K562 (cell line): ENCODE measurements around the gene PTPMT1. TPM values are rescaled to one million over a fixed set of nuclear protein-coding genes. Genes with fewer than 3 reads are reported as not detected.

Experiments used
- ARID2 ChIP-seq: fragments of 450-650 bp; IDR thresholded peaks from 2 replicates; pipeline ENCODE4 v1.6.1; 2017; ENCODE audit warnings: antibody characterized with exemption, mild to moderate bottlenecking
- CGGBP1 ChIP-seq: fragments of 250-450 bp; sonication (Bioruptor Pico); IDR thresholded peaks from 2 replicates; pipeline ENCODE4 v1.9.0; 2021; ENCODE audit warnings: mild to moderate bottlenecking
- CTBP1 ChIP-seq: fragments of 450-650 bp; IDR thresholded peaks from 2 replicates; pipeline ENCODE4 v1.6.1; 2016; ENCODE audit warnings: borderline replicate concordance
- DIDO1 ChIP-seq: fragments of 450-650 bp; IDR thresholded peaks from 2 replicates; pipeline ENCODE4 v1.6.1; 2016; ENCODE audit warnings: low read depth, missing biosample characterization, missing genetic modification characterization
- ETV5 ChIP-seq: sonication (generic); formaldehyde crosslinking; IDR thresholded peaks from 2 replicates; pipeline ENCODE4 v1.4.0; 2020; ENCODE audit warnings: low read depth, mild to moderate bottlenecking, missing genetic modification reagents
- GABPB2 ChIP-seq: fragments of 250-450 bp; sonication (Bioruptor Pico); conservative IDR thresholded peaks from 2 replicates; pipeline ENCODE4 v1.5.1; 2021; ENCODE audit warnings: mild to moderate bottlenecking
- HES1 ChIP-seq: fragments of 450-650 bp; IDR thresholded peaks from 2 replicates; pipeline ENCODE4 v1.6.1; 2016; ENCODE audit warnings: low read depth, mild to moderate bottlenecking, moderate library complexity
- HNRNPUL1 ChIP-seq: fragments of 200-400 bp; formaldehyde crosslinking; IDR thresholded peaks from 2 replicates; pipeline ENCODE4 v1.6.1; 2017; ENCODE audit warnings: low read length
- KLF10 ChIP-seq: fragments of 250-450 bp; sonication (Bioruptor Pico); IDR thresholded peaks from 2 replicates; pipeline ENCODE4 v1.6.1; 2021; ENCODE audit warnings: matching md5 sums
- KLF6 ChIP-seq: fragments of 250-450 bp; sonication (Bioruptor Pico); IDR thresholded peaks from 2 replicates; pipeline ENCODE4 v1.4.0; 2020; ENCODE audit warnings: mild to moderate bottlenecking, moderate library complexity, borderline replicate concordance
- NFXL1 ChIP-seq: fragments of 450-650 bp; formaldehyde crosslinking; IDR thresholded peaks from 2 replicates; pipeline ENCODE4 v1.4.0; 2021; ENCODE audit warnings: mild to moderate bottlenecking
- PCBP2 ChIP-seq: fragments of 200-400 bp; formaldehyde crosslinking; IDR thresholded peaks from 2 replicates; pipeline ENCODE4 v1.6.1; 2018; ENCODE audit warnings: low read length, low read depth, mild to moderate bottlenecking, moderate library complexity; ENCODE audit not compliant: poor library complexity, severe bottlenecking
- PKNOX1 ChIP-seq: fragments of 450-650 bp; IDR thresholded peaks from 2 replicates; pipeline ENCODE4 v1.6.1; 2016
- POLR3A ChIP-seq: IDR thresholded peaks from 2 replicates; pipeline ENCODE4 v1.6.1; 2011; ENCODE audit warnings: borderline replicate concordance, mild to moderate bottlenecking, moderate library complexity; ENCODE audit not compliant: insufficient read length, insufficient read depth; ENCODE audit errors: extremely low read depth
- PTRF ChIP-seq: fragments of 450-650 bp; IDR thresholded peaks from 2 replicates; pipeline ENCODE4 v1.6.1; 2016; ENCODE audit warnings: mild to moderate bottlenecking, missing genetic modification characterization, missing compliant biosample characterization
- RAD21 ChIP-seq, 2 experiments: fragments of 250-450 bp in 1 of 2; fragments of 450-650 bp in 1 of 2; sonication (Bioruptor Pico) in 1 of 2; formaldehyde crosslinking in 1 of 2; IDR thresholded peaks in 1 of 2; conservative IDR thresholded peaks in 1 of 2; 2 replicates each; pipeline versions ENCODE4 v1.4.0 to v1.8.0; 2020 to 2022; ENCODE audit warnings: mild to moderate bottlenecking in 2 of 2, moderate library complexity in 1 of 2
- RFX1 ChIP-seq: fragments of 450-650 bp; IDR thresholded peaks from 2 replicates; pipeline ENCODE4 v1.6.1; 2016; ENCODE audit warnings: mild to moderate bottlenecking, moderate library complexity
- SAP30 ChIP-seq: fragments of 200-600 bp; sonication (generic); IDR thresholded peaks from 2 replicates; pipeline ENCODE4 v1.6.1; 2012; ENCODE audit warnings: borderline replicate concordance, low read depth, mild to moderate bottlenecking, moderate library complexity, low read length, control low read depth, inconsistent platforms; ENCODE audit not compliant: insufficient read depth, poor library complexity, severe bottlenecking
- TBL1XR1 ChIP-seq, 2 experiments: IDR thresholded peaks; 2 replicates each; pipeline ENCODE4 v1.6.1; 2012; ENCODE audit warnings: improper control_type of control experiment in 2 of 2, low read length in 2 of 2, mild to moderate bottlenecking in 1 of 2
- TCF3 ChIP-seq: sonication (generic); formaldehyde crosslinking; IDR thresholded peaks from 2 replicates; pipeline ENCODE4 v1.4.0; 2020; ENCODE audit warnings: mild to moderate bottlenecking, missing genetic modification reagents
- TEAD4 ChIP-seq, 2 experiments: sonication (generic) in 1 of 2; formaldehyde crosslinking in 1 of 2; IDR thresholded peaks; 2 replicates each; pipeline versions ENCODE4 v1.6.1 to v1.8.0; 2012 to 2022; ENCODE audit warnings: borderline replicate concordance in 1 of 2, inconsistent platforms in 1 of 2, low read length in 1 of 2, mild to moderate bottlenecking in 1 of 2, missing genetic modification reagents in 1 of 2
- TGIF2 ChIP-seq: sonication (generic); formaldehyde crosslinking; IDR thresholded peaks from 2 replicates; pipeline ENCODE4 v1.8.1; 2022; ENCODE audit warnings: mild to moderate bottlenecking, missing genetic modification reagents, moderate library complexity
- TOE1 ChIP-seq, 2 experiments: fragments of 450-650 bp in 1 of 2; sonication (generic) in 1 of 2; formaldehyde crosslinking in 1 of 2; IDR thresholded peaks; 2 replicates each; pipeline versions ENCODE4 v1.7.1 to v1.8.0; 2016 to 2022; ENCODE audit warnings: borderline replicate concordance in 2 of 2, mild to moderate bottlenecking in 2 of 2, antibody characterized with exemption in 1 of 2, inconsistent platforms in 1 of 2, low read depth in 1 of 2, missing genetic modification reagents in 1 of 2, moderate library complexity in 1 of 2
- YBX1 ChIP-seq: fragments of 450-650 bp; IDR thresholded peaks from 2 replicates; pipeline ENCODE4 v1.7.1; 2016; ENCODE audit warnings: mild to moderate bottlenecking
- ZFP91 ChIP-seq: sonication (generic); formaldehyde crosslinking; IDR thresholded peaks from 2 replicates; pipeline ENCODE4 v1.8.0; 2022; ENCODE audit warnings: mild to moderate bottlenecking, missing genetic modification reagents
- ZNF780A ChIP-seq: fragments of 250-450 bp; sonication (Bioruptor Pico); IDR thresholded peaks from 2 replicates; pipeline ENCODE4 v1.5.0; 2021; ENCODE audit warnings: mild to moderate bottlenecking
- polyA plus RNA-seq, 8 experiments: library from polyadenylated mRNA; depleted of rRNA in 4 of 8; stranded (reverse) in 5 of 8; unstranded in 3 of 8; fragments of >200 nt; fragmentation: Nextera tagmentation in 2 of 8; fragmentation: Illumina TruSeq in 1 of 8; extraction: Ambion mirVana in 2 of 8; extraction: Trizol in 1 of 8; gene quantifications; 2 replicates each; pipeline versions ENCODE4 v1.2.1 to v1.2.3, GENCODE V29; 2011 to 2014; ENCODE audit warnings: inconsistent platforms in 1 of 8, missing spikeins in 1 of 8
- total RNA-seq, 7 experiments: library from RNA; depleted of rRNA in 6 of 7; stranded (reverse); fragments of >200 nt in 6 of 7; fragmentation: Illumina TruSeq in 2 of 7; extraction: Trizol in 2 of 7; gene quantifications; 2 replicates each; pipeline versions ENCODE4 v1.2.1 to v1.2.3, GENCODE V29; 2011 to 2021; ENCODE audit warnings: low replicate concordance in 1 of 7

PTPMT1 gene
- total and polyA plus RNA-seq, 9 of the 15 experiments (the other 6 are each of a cell fraction or from before 2014, with no cell fraction given) = 10.4 to 140 (median 67.2) TPM

- TF ChIP-seq ZFP91 (CRISPR knock-in tag) = no peak
- TF ChIP-seq CGGBP1 = no peak
- no peak for TF ChIP-seq KLF6 (CRISPR knock-in tag)
- TF ChIP-seq TCF3 (CRISPR knock-in tag) = no peak
- no peak for TF ChIP-seq PCBP2
- no peak for TF ChIP-seq KLF10
- TF ChIP-seq CTBP1 = 0 out of 2 replicates have a peak, but pooled peaks have one; percentile 43
- TF ChIP-seq PKNOX1 = peak; percentile 47; the same call in 1 of the 2 replicates
- no peak for TF ChIP-seq ETV5
- no peak for TF ChIP-seq GABPB2 (CRISPR knock-in tag)
- TF ChIP-seq ARID2 = no peak
- TF ChIP-seq ZNF780A (CRISPR knock-in tag) = no peak
- TF ChIP-seq SAP30 = no peak
- TF ChIP-seq PTRF (tag) = no peak
- no peak for TF ChIP-seq TGIF2 (CRISPR knock-in tag)
- TF ChIP-seq HNRNPUL1 = no peak
- TF ChIP-seq NFXL1 (CRISPR knock-in tag) = no peak
- TF ChIP-seq RFX1 = no peak
- no peak for TF ChIP-seq POLR3A
- no peak for TF ChIP-seq TBL1XR1 (IDR thresholded peaks at IDR 0.05; ENCODE audit: low read length in 2 of 2)
- TF ChIP-seq YBX1 = no peak
- no peak for TF ChIP-seq TOE1 (IDR thresholded peaks at IDR 0.05; ENCODE audit: borderline replicate concordance)
- TF ChIP-seq TOE1 (CRISPR knock-in tag; IDR thresholded peaks at IDR 0.05; ENCODE audit: borderline replicate concordance, low read depth) = no peak
- TF ChIP-seq TEAD4 (IDR thresholded peaks at IDR 0.05; ENCODE audit: low read length) = peak; percentile 34; the same call in 1 of the 2 replicates
- no peak for TF ChIP-seq TEAD4 (CRISPR knock-in tag; IDR thresholded peaks at IDR 0.05; ENCODE audit: borderline replicate concordance)
- TF ChIP-seq DIDO1 (tag) = no peak
- 0 out of 2 replicates have a peak, but pooled peaks have one; percentile 60 for TF ChIP-seq HES1
- no peak for TF ChIP-seq RAD21 (CRISPR knock-in tag; conservative IDR thresholded peaks at IDR 0.05 in 1 of 2, IDR thresholded peaks at IDR 0.05 in 1 of 2)
These were observed 40.5 kb downstream of the PTPMT1 start (continued) for GRCh38 chr11:47605921-47606320.
